ENCODE measurements around the gene CAP2.

CAP2 gene

GRCh38 chr6:17525637-17526036 is 132.2 kb downstream of the CAP2 start:
- no peaks in the 10 kb centered on the region for H4K20me1 ChIP-seq (ENCODE audit: insufficient read depth, low read length)
- H3K4me2 ChIP-seq (ENCODE audit: low read length), result no peak overlapping the region
- H3K9me2 ChIP-seq (ENCODE audit: low read depth, low read length), result no peaks in the 10 kb centered on the region
- no peaks in the 10 kb centered on the region for H3K79me2 ChIP-seq (ENCODE audit: insufficient read depth, low read length)
- H3K9me3 ChIP-seq (ENCODE audit: low read length), result no peaks in the 10 kb centered on the region
- no peak overlapping the region for H3K4me3 ChIP-seq (ENCODE audit: low read depth, low read length, poor library complexity, severe bottlenecking)
- no peak overlapping the region for H2AFZ ChIP-seq (ENCODE audit: low read length)
- no peaks in the 10 kb centered on the region for H3K36me3 ChIP-seq (ENCODE audit: insufficient read depth, low read length)
- H3K4me1 ChIP-seq (ENCODE audit: insufficient read depth, low read length, severe bottlenecking), result no peaks in the 10 kb centered on the region
- TF ChIP-seq EZH2 (IDR thresholded peaks at IDR 0.05; ENCODE audit: borderline replicate concordance, low read length) (no peak), CTCF (IDR thresholded peaks at IDR 0.05; ENCODE audit: low read length) (no peak)
- no peak overlapping the region for H3K27ac ChIP-seq (ENCODE audit: low read depth, low read length, poor library complexity, severe bottlenecking)
- H3K27me3 ChIP-seq (ENCODE audit: insufficient read depth, low read length), result no peaks in the 10 kb centered on the region
- no peaks in the 10 kb centered on the region for H3F3A ChIP-seq (ENCODE audit: insufficient read depth, low read length)
- no peak overlapping the region for H3K9ac ChIP-seq (ENCODE audit: low read length)

- H2AFZ ChIP-seq (ENCODE audit: low read length), result no peak overlapping the region
- H3F3A ChIP-seq (ENCODE audit: insufficient read depth, low read length), result no peaks in the 10 kb centered on the region
- no peaks in the 10 kb centered on the region for H4K20me1 ChIP-seq (ENCODE audit: insufficient read depth, low read length)
- H3K9me2 ChIP-seq (ENCODE audit: low read depth, low read length), result no peaks in the 10 kb centered on the region
- no peak overlapping the region for H3K4me3 ChIP-seq (ENCODE audit: low read depth, low read length, poor library complexity, severe bottlenecking)
- no peaks in the 10 kb centered on the region for H3K79me2 ChIP-seq (ENCODE audit: insufficient read depth, low read length)
- H3K9ac ChIP-seq (ENCODE audit: low read length), result no peak overlapping the region
- H3K4me1 ChIP-seq (ENCODE audit: insufficient read depth, low read length, severe bottlenecking), result no peaks in the 10 kb centered on the region
- H3K4me2 ChIP-seq (ENCODE audit: low read length), result no peak overlapping the region
- H3K27me3 ChIP-seq (ENCODE audit: insufficient read depth, low read length), result no peaks in the 10 kb centered on the region
- H3K36me3 ChIP-seq (ENCODE audit: insufficient read depth, low read length), result no peaks in the 10 kb centered on the region
- no peak overlapping the region for H3K27ac ChIP-seq (ENCODE audit: low read depth, low read length, poor library complexity, severe bottlenecking)
- H3K9me3 ChIP-seq (ENCODE audit: low read length), result no peaks in the 10 kb centered on the region
- TF ChIP-seq CTCF (IDR thresholded peaks at IDR 0.05; ENCODE audit: low read length), result no peak
- no peak for TF ChIP-seq EZH2 (IDR thresholded peaks at IDR 0.05; ENCODE audit: borderline replicate concordance, low read length)
Measured at GRCh38 chr6:17527076-17527475, 133.7 kb downstream of the CAP2 start.

GRCh38 chr6:17530321-17530835 is 137.0 kb downstream of the CAP2 start:
- Histone ChIP-seq H3K36me3 (ENCODE audit: insufficient read depth, low read length) (no peaks in the 10 kb centered on the region), H3F3A (ENCODE audit: insufficient read depth, low read length) (no peaks in the 10 kb centered on the region), H3K9ac (ENCODE audit: low read length) (no peak overlapping the region), H4K20me1 (ENCODE audit: insufficient read depth, low read length) (no peaks in the 10 kb centered on the region), H3K79me2 (ENCODE audit: insufficient read depth, low read length) (no peaks in the 10 kb centered on the region), H3K4me2 (ENCODE audit: low read length) (no peak overlapping the region), H3K4me1 (ENCODE audit: insufficient read depth, low read length, severe bottlenecking) (no peaks in the 10 kb centered on the region), H3K27ac (ENCODE audit: low read depth, low read length, poor library complexity, severe bottlenecking) (no peak overlapping the region), H2AFZ (ENCODE audit: low read length) (no peak overlapping the region), H3K9me3 (ENCODE audit: low read length) (no peaks in the 10 kb centered on the region), H3K9me2 (ENCODE audit: low read depth, low read length) (no peaks in the 10 kb centered on the region), H3K4me3 (ENCODE audit: low read depth, low read length, poor library complexity, severe bottlenecking) (no peak overlapping the region), H3K27me3 (ENCODE audit: insufficient read depth, low read length) (no peaks in the 10 kb centered on the region)
- no peak for TF ChIP-seq EZH2 (IDR thresholded peaks at IDR 0.05; ENCODE audit: borderline replicate concordance, low read length)
- TF ChIP-seq CTCF (IDR thresholded peaks at IDR 0.05; ENCODE audit: low read length), result no peak

Measured in OCI-LY1 (cell line).